PC-3 (cell line): ENCODE results near the gene NEMP2. TPM values are rescaled to one million over a fixed set of nuclear protein-coding genes. Genes with fewer than 3 reads are reported as not detected.

ENCODE experiments used
- ATAC-seq: fragments of 200-7000 bp; cut with Tn5 transposase; 2 replicates; pipeline ENCODE4 v1.9.1; 2020; ENCODE audit warnings: mild to moderate bottlenecking, moderate library complexity
- BruUV-seq: library from RNA; stranded (reverse); fragments of 400-500 nt; replicated peaks from 2 replicates; lab custom pipeline; 2021; lab: Mats Ljungman, UMichigan
- CTCF ChIA-PET: fragments of 300-600 bp; sonication (Branson Sonifier 250); formaldehyde crosslinking; loops from one replicate; lab custom pipeline; 2022; ENCODE audit warnings: antibody characterized with exemption; lab: Charles Lee
- POLR2A ChIA-PET: fragments of 300-600 bp; sonication (Branson Sonifier 250); formaldehyde crosslinking; loops from one replicate; lab custom pipeline; 2022; ENCODE audit warnings: antibody characterized with exemption; ENCODE audit not compliant: unreplicated experiment; lab: Charles Lee
- DNase-seq: peaks from one replicate; pipeline ENCODE4 v3.0.0-alpha.2; 2015
- H2AFZ ChIP-seq: fragments of 300-600 bp; sonication (generic); 2 replicates; pipeline ENCODE4 v1.6.0; 2016; ENCODE audit warnings: antibody characterized with exemption, low read length
- H3F3A ChIP-seq: fragments of 300-600 bp; sonication (generic); one replicate; pipeline ENCODE4 v1.6.0; 2017; ENCODE audit warnings: antibody characterized with exemption, low read length, control low read depth, mild to moderate bottlenecking; ENCODE audit not compliant: unreplicated experiment
- H3K27ac ChIP-seq: fragments of 300-600 bp; sonication (generic); 2 replicates; pipeline ENCODE4 v1.5.1; 2016; ENCODE audit warnings: mild to moderate bottlenecking, low read length
- H3K27me3 ChIP-seq: fragments of 300-600 bp; sonication (generic); 2 replicates; pipeline ENCODE4 v1.6.1; 2016; ENCODE audit warnings: low read length, mixed read lengths
- H3K36me3 ChIP-seq: fragments of 300-600 bp; sonication (generic); 2 replicates; pipeline ENCODE4 v1.6.1; 2016; ENCODE audit warnings: low read depth, mixed run types, low read length, mixed read lengths
- H3K4me1 ChIP-seq: fragments of 300-600 bp; sonication (generic); 2 replicates; pipeline ENCODE4 v1.5.1; 2016; ENCODE audit warnings: low read length; ENCODE audit not compliant: insufficient read depth
- H3K4me2 ChIP-seq: fragments of 300-600 bp; sonication (generic); 2 replicates; pipeline ENCODE4 v1.6.0; 2016; ENCODE audit warnings: low read length
- H3K4me3 ChIP-seq: fragments of 300-600 bp; sonication (generic); 2 replicates; pipeline ENCODE4 v1.5.1; 2016; ENCODE audit warnings: mild to moderate bottlenecking, low read length, mixed read lengths
- H3K79me2 ChIP-seq: fragments of 300-600 bp; sonication (generic); 2 replicates; pipeline ENCODE4 v1.6.1; 2017; ENCODE audit warnings: low read length, mixed read lengths
- H3K9ac ChIP-seq: fragments of 300-600 bp; sonication (generic); 2 replicates; pipeline ENCODE4 v1.6.0; 2016; ENCODE audit warnings: mild to moderate bottlenecking, low read length
- H3K9me2 ChIP-seq: fragments of 300-600 bp; sonication (generic); replicated peaks from 2 replicates; pipeline ENCODE4 v1.6.1; 2016; ENCODE audit warnings: mixed run types, low read length, mixed read lengths
- H3K9me3 ChIP-seq: fragments of 300-600 bp; sonication (generic); 2 replicates; pipeline ENCODE4 v1.6.1; 2016; ENCODE audit warnings: low read length, mixed read lengths
- H4K20me1 ChIP-seq: fragments of 300-600 bp; sonication (generic); 2 replicates; pipeline ENCODE4 v1.6.1; 2016; ENCODE audit warnings: low read length, mixed read lengths
- CTCF ChIP-seq: fragments of 300-600 bp; sonication (generic); conservative IDR thresholded peaks from 2 replicates; pipeline ENCODE4 v1.5.1; 2017; ENCODE audit warnings: antibody characterized with exemption, low read depth, mild to moderate bottlenecking, low read length
- EZH2 ChIP-seq: fragments of 300-600 bp; sonication (generic); IDR thresholded peaks from one replicate; pipeline ENCODE4 v1.6.1; 2017; ENCODE audit warnings: antibody characterized with exemption, mild to moderate bottlenecking, low read length; ENCODE audit not compliant: unreplicated experiment
- EZH2phosphoT487 ChIP-seq: fragments of 300-600 bp; sonication (generic); IDR thresholded peaks from 2 replicates; pipeline ENCODE4 v1.6.1; 2018; ENCODE audit warnings: mild to moderate bottlenecking, antibody characterized with exemption, low read length, borderline replicate concordance
- intact Hi-C: fragments of 100-400 bp; cut with micrococcal nuclease; formaldehyde crosslinking; loops from 2 replicates; pipeline ENCODE4 v1.9.0; 2023
- total RNA-seq: library from RNA; depleted of rRNA; stranded (reverse); fragments of >200 nt; gene quantifications from 2 replicates; pipeline ENCODE4 v1.2.3, GENCODE V29; 2014

The NEMP2 gene
- total RNA-seq, 1 experiment from 2014 or later = 3.8 TPM

- TF ChIP-seq CTCF (no peak), EZH2phosphoT487 (no peak), EZH2 (no peak)
- H3K27ac ChIP-seq = no peak overlapping the region
- no peaks in the 10 kb centered on the region for H3K9me3 ChIP-seq
- no peaks in the 10 kb centered on the region for H4K20me1 ChIP-seq
- no peak for ATAC-seq
- CTCF ChIA-PET = no interaction called here
- H2AFZ ChIP-seq = no peak overlapping the region
- POLR2A ChIA-PET = no interaction called here
- DNase-seq = no peak
- H3K4me1 ChIP-seq = peaks cover 7% of the 10 kb centered on the region; the same call in 1 of the 2 replicates
- no peaks in the 10 kb centered on the region for H3K27me3 ChIP-seq
- intact Hi-C loops = no loop called here
- no peaks in the 10 kb centered on the region for H3K79me2 ChIP-seq
- H3K4me2 ChIP-seq = no peak overlapping the region
- H3K9ac ChIP-seq = no peak overlapping the region
- H3K9me2 ChIP-seq = no peaks in the 10 kb centered on the region
- no peak overlapping the region for H3K4me3 ChIP-seq
- no peaks in the 10 kb centered on the region; the same call in none of the 2 replicates for H3K36me3 ChIP-seq
- H3F3A ChIP-seq = no peaks in the 10 kb centered on the region
- BruUV-seq = no TSS peak
Observed at GRCh38 chr2:190507135-190507534, 27.4 kb downstream of the NEMP2 start.

GRCh38 chr2:190506666-190507065 lies 27.9 kb downstream of the NEMP2 start:
- no peaks in the 10 kb centered on the region for H3F3A ChIP-seq
- peaks cover 11% of the 10 kb centered on the region for H3K4me1 ChIP-seq
- H3K4me2 ChIP-seq = no peak overlapping the region
- no peaks in the 10 kb centered on the region for H4K20me1 ChIP-seq
- no peaks in the 10 kb centered on the region for H3K9me3 ChIP-seq
- POLR2A ChIA-PET = interaction anchor here (0.6 kb wide), 1 partner anchor 1245 kb away, joined by 3 read pairs; no protein-coding TSS in a partner anchor
- TF ChIP-seq CTCF = no peak
- TF ChIP-seq EZH2 = no peak
- no peak for TF ChIP-seq EZH2phosphoT487
- intact Hi-C loops = no loop called here
- no peaks in the 10 kb centered on the region for H3K9me2 ChIP-seq
- DNase-seq = no peak
- no peak overlapping the region for H3K9ac ChIP-seq
- no peaks in the 10 kb centered on the region for H3K27me3 ChIP-seq
- no peak overlapping the region for H3K27ac ChIP-seq
- no TSS peak for BruUV-seq
- no peaks in the 10 kb centered on the region; the same call in none of the 2 replicates for H3K36me3 ChIP-seq
- H2AFZ ChIP-seq = no peak overlapping the region
- H3K79me2 ChIP-seq = no peaks in the 10 kb centered on the region
- no peak for ATAC-seq
- no peak overlapping the region for H3K4me3 ChIP-seq
- CTCF ChIA-PET = interaction anchor here (0.6 kb wide), 1 partner anchor 55 kb away, joined by 3 read pairs; no protein-coding TSS in a partner anchor

GRCh38 chr2:190505696-190506095 lies 28.8 kb downstream of the NEMP2 start:
- CTCF ChIA-PET = no interaction called here
- no peak for TF ChIP-seq EZH2phosphoT487
- no peak for TF ChIP-seq CTCF
- TF ChIP-seq EZH2 = no peak
- ATAC-seq (no peak), DNase-seq (no peak)
- intact Hi-C loops = no loop called here
- H3K9me2 ChIP-seq = no peaks in the 10 kb centered on the region
- H3K9me3 ChIP-seq = no peaks in the 10 kb centered on the region
- no peak overlapping the region for H3K27ac ChIP-seq
- no peak overlapping the region for H3K4me2 ChIP-seq
- no peaks in the 10 kb centered on the region for H3K79me2 ChIP-seq
- peaks cover 15% of the 10 kb centered on the region for H3K4me1 ChIP-seq
- POLR2A ChIA-PET = interaction anchor here (0.6 kb wide), 2 partner anchors 208 to 462 kb away, joined by 3 to 6 read pairs; no protein-coding TSS in a partner anchor
- no TSS peak for BruUV-seq
- no peak overlapping the region for H3K4me3 ChIP-seq
- no peaks in the 10 kb centered on the region; the same call in none of the 2 replicates for H3K36me3 ChIP-seq
- H3K27me3 ChIP-seq = no peaks in the 10 kb centered on the region
- no peaks in the 10 kb centered on the region for H3F3A ChIP-seq
- no peaks in the 10 kb centered on the region for H4K20me1 ChIP-seq
- H2AFZ ChIP-seq = no peak overlapping the region
- no peak overlapping the region for H3K9ac ChIP-seq
